Tibial nerve (tissue), 4 donors: Measurements from ENCODE around the gene CCDC82.

Source experiments
- CTCF ChIP-seq, 5 experiments: fragments of 200-600 bp in 3 of 5; fragments of 450-650 bp in 2 of 5; sonication (generic) in 3 of 5; IDR thresholded peaks; one replicate each; pipeline ENCODE4 v1.5.1; 2016 to 2019; ENCODE audit warnings: antibody characterized with exemption in 5 of 5, mild to moderate bottlenecking in 3 of 5, moderate library complexity in 2 of 5
- EP300 ChIP-seq, 2 donors: sonication (generic); formaldehyde crosslinking; IDR thresholded peaks; one replicate each; pipeline ENCODE4 v1.6.1; 2017; ENCODE audit warnings: antibody characterized with exemption in 2 of 2, mild to moderate bottlenecking in 1 of 2
- POLR2A ChIP-seq, 2 donors: fragments of 450-650 bp; IDR thresholded peaks; one replicate each; pipeline ENCODE4 v1.6.1; 2017; ENCODE audit warnings: antibody characterized with exemption in 2 of 2, mild to moderate bottlenecking in 2 of 2, moderate library complexity in 2 of 2

GRCh38 chr11:96356848-96357247 lies 32.9 kb downstream of the CCDC82 start:
- TF ChIP-seq POLR2A (IDR thresholded peaks at IDR 0.05) (no peak), CTCF (IDR thresholded peaks at IDR 0.05) (no peak), EP300 (IDR thresholded peaks at IDR 0.05) (no peak)
